GM23338 (cell line): ENCODE results near the gene NRP1. TPM values are rescaled to one million over a fixed set of nuclear protein-coding genes. Genes with fewer than 3 reads are reported as not detected.

Experiments used
- ATAC-seq: fragments of 200-7000 bp; cut with Tn5 transposase; 3 replicates; pipeline ENCODE4 v1.9.1; 2020
- DNase-seq: peaks from one replicate; pipeline ENCODE4 v3.0.0-alpha.2; 2015; ENCODE audit warnings: low spot score
- H2AFZ ChIP-seq: fragments of 200-600 bp; sonication (generic); 2 replicates; pipeline ENCODE4 v1.8.0; 2016; ENCODE audit warnings: antibody characterized with exemption, mild to moderate bottlenecking, moderate library complexity
- H3F3A ChIP-seq: fragments of 200-600 bp; sonication (generic); replicated peaks from 2 replicates; pipeline ENCODE4 v1.8.0; 2017; ENCODE audit warnings: antibody characterized with exemption, mixed run types, low read depth
- H3K27ac ChIP-seq: fragments of 200-600 bp; sonication (generic); 2 replicates; pipeline ENCODE4 v1.6.1; 2016; ENCODE audit warnings: low read depth
- H3K27me3 ChIP-seq: fragments of 200-600 bp; sonication (generic); 2 replicates; pipeline ENCODE4 v1.8.0; 2016; ENCODE audit warnings: mild to moderate bottlenecking, mixed run types, moderate library complexity; ENCODE audit not compliant: insufficient read depth
- H3K36me3 ChIP-seq: fragments of 200-600 bp; sonication (generic); 2 replicates; pipeline ENCODE4 v1.8.0; 2016; ENCODE audit warnings: mild to moderate bottlenecking; ENCODE audit not compliant: insufficient read depth
- H3K4me1 ChIP-seq: fragments of 200-600 bp; sonication (generic); 2 replicates; pipeline ENCODE4 v1.8.0; 2016; ENCODE audit warnings: mild to moderate bottlenecking, moderate library complexity; ENCODE audit not compliant: insufficient read depth
- H3K4me2 ChIP-seq: fragments of 200-600 bp; sonication (generic); 2 replicates; pipeline ENCODE4 v1.7.1; 2017; ENCODE audit warnings: mixed run types
- H3K4me3 ChIP-seq: fragments of 200-600 bp; sonication (generic); 2 replicates; pipeline ENCODE4 v1.6.1; 2016; ENCODE audit warnings: mixed run types
- H3K79me2 ChIP-seq: fragments of 200-600 bp; sonication (generic); replicated peaks from 2 replicates; pipeline ENCODE4 v1.8.0; 2017; ENCODE audit warnings: mild to moderate bottlenecking; ENCODE audit not compliant: insufficient read depth
- H3K9me2 ChIP-seq: fragments of 200-600 bp; sonication (generic); 2 replicates; pipeline ENCODE4 v1.8.0; 2017; ENCODE audit not compliant: insufficient read depth
- H4K20me1 ChIP-seq: fragments of 200-600 bp; sonication (generic); replicated peaks from 2 replicates; pipeline ENCODE4 v1.8.0; 2017; ENCODE audit warnings: mild to moderate bottlenecking; ENCODE audit not compliant: insufficient read depth
- H3K27ac Mint-ChIP-seq: 2 replicates; pipeline ENCODE4 v1.8.0; 2020; ENCODE audit warnings: inconsistent platforms, mild to moderate bottlenecking, moderate library complexity, mixed read lengths
- H3K27me3 Mint-ChIP-seq: 3 replicates; pipeline ENCODE4 v1.8.0; 2022; ENCODE audit warnings: low read depth, mild to moderate bottlenecking, moderate library complexity, mixed read lengths, inconsistent platforms; ENCODE audit not compliant: insufficient read depth, poor library complexity
- H3K36me3 Mint-ChIP-seq: 3 replicates; pipeline ENCODE4 v1.8.0; 2021; ENCODE audit warnings: low read depth, mild to moderate bottlenecking, inconsistent platforms, moderate library complexity, mixed read lengths
- H3K4me1 Mint-ChIP-seq: 3 replicates; pipeline ENCODE4 v1.8.0; 2020; ENCODE audit warnings: mild to moderate bottlenecking, inconsistent platforms, mixed read lengths
- H3K4me3 Mint-ChIP-seq: 3 replicates; pipeline ENCODE4 v1.8.0; 2021; ENCODE audit warnings: moderate library complexity, mild to moderate bottlenecking, inconsistent platforms, mixed read lengths
- H3K9me3 Mint-ChIP-seq: 3 replicates; pipeline ENCODE4 v1.8.0; 2020; ENCODE audit warnings: moderate library complexity, mild to moderate bottlenecking, inconsistent platforms, mixed read lengths
- CREB1 ChIP-seq: fragments of 250-450 bp; sonication (Bioruptor Pico); IDR thresholded peaks from 2 replicates; pipeline ENCODE4 v1.5.0; 2020; ENCODE audit warnings: low read depth, mild to moderate bottlenecking, moderate library complexity
- ETS1 ChIP-seq: IDR thresholded peaks from 2 replicates; pipeline ENCODE4 v1.6.1; 2016; ENCODE audit warnings: antibody characterized with exemption
- EZH2phosphoT487 ChIP-seq: fragments of 200-600 bp; sonication (generic); IDR thresholded peaks from one replicate; pipeline ENCODE4 v1.8.1; 2018; ENCODE audit warnings: antibody characterized with exemption; ENCODE audit not compliant: unreplicated experiment
- JUNB ChIP-seq: IDR thresholded peaks from one replicate; pipeline ENCODE4 v1.6.1; 2016; ENCODE audit warnings: antibody characterized with exemption; ENCODE audit not compliant: unreplicated experiment
- STAT1 ChIP-seq: IDR thresholded peaks from one replicate; pipeline ENCODE4 v1.6.1; 2016; ENCODE audit warnings: antibody characterized with exemption; ENCODE audit not compliant: unreplicated experiment
- ZNF114 ChIP-seq: fragments of 250-450 bp; sonication (Bioruptor Pico); IDR thresholded peaks from 2 replicates; pipeline ENCODE4 v1.5.0; 2020; ENCODE audit warnings: mild to moderate bottlenecking, moderate library complexity
- polyA plus RNA-seq: library from polyadenylated mRNA; unstranded; fragments of >200 nt; fragmentation: Nextera tagmentation; extraction: Ambion mirVana; gene quantifications from 2 replicates; pipeline ENCODE4 v1.2.1, GENCODE V29; 2016
- total RNA-seq: library from RNA; depleted of rRNA; stranded (reverse); fragments of >200 nt; shearing (Covaris generic); gene quantifications from 2 replicates; pipeline ENCODE4 v1.2.3, GENCODE V29; 2014
- TF ChIP-seq, protein P1 (sequence below), 2 experiments: fragments of 200-600 bp in 1 of 2; sonication (generic) in 1 of 2; conservative IDR thresholded peaks; 2 replicates each; pipeline versions ENCODE4 v1.5.1 to v1.6.1; 2016 to 2017; ENCODE audit warnings: antibody characterized with exemption in 2 of 2, low read depth in 2 of 2, mild to moderate bottlenecking in 2 of 2, moderate library complexity in 1 of 2
- TF ChIP-seq, protein P2 (sequence below): IDR thresholded peaks from one replicate; pipeline ENCODE4 v1.6.1; 2018; ENCODE audit warnings: antibody characterized with exemption; ENCODE audit not compliant: unreplicated experiment

NRP1 gene
- total and polyA plus RNA-seq, 2 experiments from 2014 or later, result 2.9 to 3.5 TPM

DNA sequence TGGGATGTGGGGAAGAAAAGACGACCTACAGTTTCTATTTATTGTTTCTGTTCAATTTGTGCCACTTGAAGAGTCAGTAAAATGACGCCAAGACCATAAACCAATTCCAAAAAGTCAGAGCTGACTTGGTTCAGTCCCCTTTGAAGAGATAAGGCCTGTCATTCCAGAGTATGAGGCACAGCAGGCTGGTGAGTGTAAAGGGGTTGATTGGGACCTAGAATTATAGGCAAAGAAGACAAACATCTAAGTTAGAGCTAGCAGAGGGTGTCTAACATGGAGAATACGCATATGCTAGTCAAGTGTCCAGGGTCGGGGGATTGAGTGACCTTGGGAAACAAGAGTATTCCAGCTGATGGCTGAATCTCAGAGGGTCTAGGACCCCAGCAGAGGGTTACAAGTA lies 23.6 kb downstream of the NRP1 start:
- no peaks in the 10 kb centered on the region for H3F3A ChIP-seq
- ATAC-seq, result no peak
- Mint-ChIP-seq H3K4me1 (peaks cover 4% of the 10 kb centered on the region), H3K27me3 (peaks cover 3% of the 10 kb centered on the region), H3K9me3 (0 out of 3 replicates have a peak, but pooled peaks cover 2% of the 10 kb centered on the region), H3K27ac (no peak overlapping the region), H3K36me3 (no peaks in the 10 kb centered on the region), H3K4me3 (no peak overlapping the region)
- no peak overlapping the region for H3K4me2 ChIP-seq
- no peaks in the 10 kb centered on the region for H4K20me1 ChIP-seq
- no peak for TF ChIP-seq ZNF114 (CRISPR knock-in tag)
- TF ChIP-seq ETS1, result no peak
- TF ChIP-seq STAT1, result no peak
- TF ChIP-seq, protein P1, sequence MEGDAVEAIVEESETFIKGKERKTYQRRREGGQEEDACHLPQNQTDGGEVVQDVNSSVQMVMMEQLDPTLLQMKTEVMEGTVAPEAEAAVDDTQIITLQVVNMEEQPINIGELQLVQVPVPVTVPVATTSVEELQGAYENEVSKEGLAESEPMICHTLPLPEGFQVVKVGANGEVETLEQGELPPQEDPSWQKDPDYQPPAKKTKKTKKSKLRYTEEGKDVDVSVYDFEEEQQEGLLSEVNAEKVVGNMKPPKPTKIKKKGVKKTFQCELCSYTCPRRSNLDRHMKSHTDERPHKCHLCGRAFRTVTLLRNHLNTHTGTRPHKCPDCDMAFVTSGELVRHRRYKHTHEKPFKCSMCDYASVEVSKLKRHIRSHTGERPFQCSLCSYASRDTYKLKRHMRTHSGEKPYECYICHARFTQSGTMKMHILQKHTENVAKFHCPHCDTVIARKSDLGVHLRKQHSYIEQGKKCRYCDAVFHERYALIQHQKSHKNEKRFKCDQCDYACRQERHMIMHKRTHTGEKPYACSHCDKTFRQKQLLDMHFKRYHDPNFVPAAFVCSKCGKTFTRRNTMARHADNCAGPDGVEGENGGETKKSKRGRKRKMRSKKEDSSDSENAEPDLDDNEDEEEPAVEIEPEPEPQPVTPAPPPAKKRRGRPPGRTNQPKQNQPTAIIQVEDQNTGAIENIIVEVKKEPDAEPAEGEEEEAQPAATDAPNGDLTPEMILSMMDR (conservative IDR thresholded peaks at IDR 0.05; ENCODE audit: low read depth in 2 of 2), result no peak
- H3K27me3 ChIP-seq, result no peaks in the 10 kb centered on the region
- no peaks in the 10 kb centered on the region for H3K79me2 ChIP-seq
- peaks cover 5% of the 10 kb centered on the region; the same call in 1 of the 2 replicates for H3K4me1 ChIP-seq
- H3K27ac ChIP-seq, result no peak overlapping the region
- no peak overlapping the region for H3K4me3 ChIP-seq
- H2AFZ ChIP-seq, result no peak overlapping the region
- H3K36me3 ChIP-seq, result no peaks in the 10 kb centered on the region
- no peak for DNase-seq
- H3K9me2 ChIP-seq, result peaks cover 9% of the 10 kb centered on the region

DNA sequence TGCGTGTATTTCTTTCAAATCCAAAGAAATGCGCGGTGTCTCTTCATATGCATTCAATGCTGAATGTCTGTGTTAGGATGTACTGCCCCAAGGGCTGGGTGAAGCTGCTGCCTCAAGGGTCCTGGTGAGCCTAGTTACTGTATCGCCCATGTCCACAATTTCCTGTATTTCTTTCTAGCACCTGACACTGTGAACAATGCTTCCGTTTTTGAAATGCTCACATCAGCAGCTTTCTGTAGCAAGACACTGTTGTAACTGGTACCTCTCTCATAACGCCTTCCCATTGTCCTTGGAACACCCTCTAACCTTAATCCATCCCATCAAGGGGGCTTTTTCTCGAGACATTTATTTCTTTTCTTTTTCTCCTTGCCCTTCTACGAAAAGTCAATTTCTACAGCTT lies 25.1 kb downstream of the NRP1 start:
- Histone ChIP-seq H3K4me1 (peaks cover 4% of the 10 kb centered on the region; the same call in 1 of the 2 replicates), H4K20me1 (no peaks in the 10 kb centered on the region), H3K4me3 (no peak overlapping the region), H3K27me3 (no peaks in the 10 kb centered on the region), H3K36me3 (no peaks in the 10 kb centered on the region), H3K27ac (no peak overlapping the region), H3K9me2 (no peaks in the 10 kb centered on the region), H3K4me2 (no peak overlapping the region), H2AFZ (no peak overlapping the region), H3K79me2 (no peaks in the 10 kb centered on the region), H3F3A (no peaks in the 10 kb centered on the region)
- ATAC-seq, result no peak
- DNase-seq, result no peak
- Mint-ChIP-seq H3K4me3 (no peak overlapping the region), H3K36me3 (no peaks in the 10 kb centered on the region), H3K27me3 (peaks cover 3% of the 10 kb centered on the region), H3K27ac (no peak overlapping the region), H3K9me3 (0 out of 3 replicates have a peak, but pooled peaks cover 2% of the 10 kb centered on the region), H3K4me1 (peaks cover 4% of the 10 kb centered on the region; the same call in 1 of the 3 replicates)
- no peak for TF ChIP-seq CREB1 (CRISPR knock-in tag)
- no peak for TF ChIP-seq EZH2phosphoT487
- TF ChIP-seq, protein P1 (conservative IDR thresholded peaks at IDR 0.05; ENCODE audit: low read depth in 2 of 2), result no peak
- TF ChIP-seq JUNB, result no peak
- TF ChIP-seq, protein P2, sequence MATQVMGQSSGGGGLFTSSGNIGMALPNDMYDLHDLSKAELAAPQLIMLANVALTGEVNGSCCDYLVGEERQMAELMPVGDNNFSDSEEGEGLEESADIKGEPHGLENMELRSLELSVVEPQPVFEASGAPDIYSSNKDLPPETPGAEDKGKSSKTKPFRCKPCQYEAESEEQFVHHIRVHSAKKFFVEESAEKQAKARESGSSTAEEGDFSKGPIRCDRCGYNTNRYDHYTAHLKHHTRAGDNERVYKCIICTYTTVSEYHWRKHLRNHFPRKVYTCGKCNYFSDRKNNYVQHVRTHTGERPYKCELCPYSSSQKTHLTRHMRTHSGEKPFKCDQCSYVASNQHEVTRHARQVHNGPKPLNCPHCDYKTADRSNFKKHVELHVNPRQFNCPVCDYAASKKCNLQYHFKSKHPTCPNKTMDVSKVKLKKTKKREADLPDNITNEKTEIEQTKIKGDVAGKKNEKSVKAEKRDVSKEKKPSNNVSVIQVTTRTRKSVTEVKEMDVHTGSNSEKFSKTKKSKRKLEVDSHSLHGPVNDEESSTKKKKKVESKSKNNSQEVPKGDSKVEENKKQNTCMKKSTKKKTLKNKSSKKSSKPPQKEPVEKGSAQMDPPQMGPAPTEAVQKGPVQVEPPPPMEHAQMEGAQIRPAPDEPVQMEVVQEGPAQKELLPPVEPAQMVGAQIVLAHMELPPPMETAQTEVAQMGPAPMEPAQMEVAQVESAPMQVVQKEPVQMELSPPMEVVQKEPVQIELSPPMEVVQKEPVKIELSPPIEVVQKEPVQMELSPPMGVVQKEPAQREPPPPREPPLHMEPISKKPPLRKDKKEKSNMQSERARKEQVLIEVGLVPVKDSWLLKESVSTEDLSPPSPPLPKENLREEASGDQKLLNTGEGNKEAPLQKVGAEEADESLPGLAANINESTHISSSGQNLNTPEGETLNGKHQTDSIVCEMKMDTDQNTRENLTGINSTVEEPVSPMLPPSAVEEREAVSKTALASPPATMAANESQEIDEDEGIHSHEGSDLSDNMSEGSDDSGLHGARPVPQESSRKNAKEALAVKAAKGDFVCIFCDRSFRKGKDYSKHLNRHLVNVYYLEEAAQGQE, result no peak
- no peak for TF ChIP-seq STAT1
